CD4-positive, alpha-beta T cell treated with Interleukin-2 at 100 ng/mL for 4 hours (primary cell): ENCODE measurements around the gene TLDC2.
"Not testable (repeated sequence)": the region's sequence is repeated elsewhere in the genome, so short reads cannot be mapped to it uniquely, and the experiment has no call there.

Experiments
- DNase-seq: peaks from one replicate; pipeline ENCODE4 v3.0.0-alpha.2; 2020; ENCODE audit warnings: low spot score

Gene TLDC2

GRCh38 chr20:36875702-36876472 lies at the start of gene TLDC2:
TSS of gene TLDC2 (plus strand) at chr20:36876138. CDS start at chr20:36876175, 37 bp downstream.
- DNase-seq: no peak

DNA sequence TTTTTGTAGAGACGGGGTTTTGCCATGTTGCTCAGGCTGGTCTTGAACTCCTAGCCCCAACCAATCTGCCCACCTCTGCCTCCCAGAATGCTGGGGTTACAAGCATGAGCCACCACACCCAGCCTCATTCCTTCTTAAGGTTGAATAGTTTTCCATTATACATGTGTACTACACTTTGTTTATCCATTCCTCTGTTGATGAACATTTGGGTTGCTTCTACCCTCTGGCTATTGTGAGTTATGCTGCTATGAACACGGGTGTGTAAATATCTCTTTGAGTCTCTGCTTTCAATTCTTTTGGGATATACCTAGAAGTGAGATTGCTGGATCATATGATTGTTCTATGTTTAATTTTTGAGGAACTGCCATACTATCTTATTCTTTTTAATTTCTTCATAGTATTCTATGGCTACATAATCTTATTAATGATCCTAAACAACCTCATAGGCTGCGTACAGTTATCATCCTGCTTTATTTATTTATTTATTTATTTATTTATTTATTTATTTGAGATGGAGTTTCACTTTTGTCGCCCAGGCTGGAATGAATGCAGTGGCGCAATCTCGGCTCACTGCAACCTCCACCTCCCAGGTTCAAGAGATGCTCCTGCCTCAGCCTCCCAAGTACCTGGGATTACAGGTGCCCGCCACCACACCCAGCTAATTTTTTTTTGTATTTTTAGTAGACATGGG lies 49.2 kb upstream of the TLDC2 start:
- no peak for DNase-seq

DNA sequence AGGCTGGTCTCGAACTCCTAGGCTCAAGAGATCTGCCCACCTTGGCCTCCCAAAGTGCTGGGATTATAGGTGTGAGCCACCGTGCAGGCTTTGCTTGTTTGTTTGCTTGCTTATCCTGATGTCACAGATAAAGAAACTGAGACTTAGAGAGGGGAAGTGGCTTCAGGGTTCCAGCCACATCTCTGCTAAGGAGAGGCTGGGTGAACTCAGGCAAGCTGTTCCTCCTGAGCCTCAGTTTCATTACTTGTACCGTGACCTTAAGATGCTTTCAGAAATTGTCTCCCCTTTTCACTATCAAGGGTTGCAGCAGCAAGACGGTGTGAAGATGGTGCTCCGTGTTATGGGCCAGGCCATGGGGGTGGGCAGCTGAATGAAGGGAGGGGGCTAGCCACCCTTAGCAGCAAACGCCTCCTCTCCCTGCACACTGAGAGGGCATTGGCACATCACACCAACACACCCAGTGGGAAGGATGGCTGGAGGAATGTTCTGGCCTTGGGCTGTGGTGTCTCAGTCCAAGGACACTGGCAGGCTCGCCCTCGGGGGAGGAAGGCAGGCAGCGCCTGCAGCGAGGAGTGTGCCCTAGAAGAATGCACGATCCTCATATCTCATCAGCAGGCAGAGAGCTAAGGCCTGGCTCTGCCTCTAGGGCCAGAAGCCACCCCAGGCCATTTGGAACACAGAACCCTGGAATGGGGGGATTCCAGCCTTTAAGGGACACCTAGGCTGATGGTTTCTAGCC lies 48.2 kb upstream of the TLDC2 start:
- DNase-seq: no peak

DNA sequence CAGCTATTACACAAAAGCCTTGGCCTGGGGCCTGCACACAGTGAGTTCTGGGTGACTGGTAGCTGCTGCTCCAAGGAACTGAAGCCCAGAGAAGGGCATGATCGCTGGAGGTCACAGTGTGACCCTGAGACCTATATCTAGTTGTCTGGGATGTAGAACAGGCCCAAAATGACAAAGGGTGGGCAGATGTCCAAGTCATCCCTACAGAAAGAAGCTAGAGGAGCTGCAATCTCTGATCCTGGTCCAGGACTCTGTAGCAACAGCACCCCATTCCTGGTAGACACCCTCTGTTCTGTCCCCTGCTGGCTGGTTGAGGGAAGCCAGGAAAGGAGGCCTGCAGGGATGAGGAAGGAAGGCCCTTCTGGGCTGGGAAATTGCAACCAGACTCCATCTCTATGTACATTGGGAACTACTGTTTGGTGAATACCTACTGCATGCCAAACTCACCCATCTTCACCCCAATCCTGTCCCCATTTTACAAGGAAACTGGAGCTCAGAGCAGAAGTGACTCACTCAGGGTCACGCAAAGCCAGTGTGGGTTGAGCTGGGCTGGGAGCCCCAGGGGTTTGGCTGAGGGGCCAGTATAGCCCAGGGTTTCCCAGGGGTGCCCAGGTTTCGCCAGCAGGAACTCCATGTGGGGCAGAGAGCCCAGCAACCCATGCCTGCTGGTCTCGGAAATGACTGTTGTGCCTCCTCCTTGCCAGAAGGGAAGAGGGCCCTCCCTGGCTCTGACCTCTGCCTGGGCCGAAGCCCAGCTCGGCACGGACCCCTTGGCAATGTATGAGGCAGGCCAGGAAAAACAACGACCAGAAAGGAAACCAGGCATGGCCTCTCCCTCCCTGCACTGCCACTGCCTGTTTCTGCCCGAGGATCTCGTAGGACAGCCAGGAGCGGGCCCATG lies 44.9 kb upstream of the TLDC2 start:
- DNase-seq: no peak

- DNase-seq: no peak
Measured at GRCh38 chr20:36832791-36833190, 43.1 kb upstream of the TLDC2 start.

DNA sequence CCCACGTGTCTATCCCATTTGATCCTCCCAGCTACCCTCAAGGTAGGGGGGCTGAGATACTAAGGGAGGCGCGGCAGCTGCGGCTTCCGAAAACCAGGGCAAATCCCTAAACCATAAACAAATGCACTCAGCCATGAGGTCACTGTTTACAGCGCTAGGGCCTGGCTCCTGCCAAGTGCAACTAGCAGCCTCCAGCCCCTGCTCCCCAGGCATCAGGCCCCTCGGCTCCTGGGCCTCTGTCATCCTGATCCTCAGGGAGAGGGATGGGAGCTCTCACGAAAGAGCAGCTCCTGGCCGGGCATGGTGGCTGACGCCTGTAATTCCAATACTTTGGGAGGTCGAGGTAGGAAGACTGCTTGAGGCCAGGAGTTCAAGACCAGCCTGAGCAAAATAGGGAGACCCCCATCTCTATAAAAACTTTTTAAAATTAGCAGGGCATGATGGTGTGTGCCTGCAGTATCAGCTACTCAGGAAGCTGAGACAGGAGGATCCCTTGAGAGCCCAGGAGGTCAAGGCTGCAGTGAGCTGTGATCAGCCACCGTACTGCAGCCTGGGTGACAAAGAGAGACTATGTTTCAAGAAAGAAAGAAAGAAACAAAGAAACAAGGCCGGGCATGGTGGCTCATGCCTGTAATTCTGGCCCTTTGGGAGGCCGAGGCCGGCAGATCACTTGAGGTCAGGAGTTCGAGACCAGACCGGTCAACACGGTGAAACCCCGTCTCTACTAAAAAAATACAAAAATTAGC lies 42.5 kb upstream of the TLDC2 start:
- no peak for DNase-seq

- DNase-seq: no peak
Measured at GRCh38 chr20:36835025-36835424, 40.9 kb upstream of the TLDC2 start.

DNA sequence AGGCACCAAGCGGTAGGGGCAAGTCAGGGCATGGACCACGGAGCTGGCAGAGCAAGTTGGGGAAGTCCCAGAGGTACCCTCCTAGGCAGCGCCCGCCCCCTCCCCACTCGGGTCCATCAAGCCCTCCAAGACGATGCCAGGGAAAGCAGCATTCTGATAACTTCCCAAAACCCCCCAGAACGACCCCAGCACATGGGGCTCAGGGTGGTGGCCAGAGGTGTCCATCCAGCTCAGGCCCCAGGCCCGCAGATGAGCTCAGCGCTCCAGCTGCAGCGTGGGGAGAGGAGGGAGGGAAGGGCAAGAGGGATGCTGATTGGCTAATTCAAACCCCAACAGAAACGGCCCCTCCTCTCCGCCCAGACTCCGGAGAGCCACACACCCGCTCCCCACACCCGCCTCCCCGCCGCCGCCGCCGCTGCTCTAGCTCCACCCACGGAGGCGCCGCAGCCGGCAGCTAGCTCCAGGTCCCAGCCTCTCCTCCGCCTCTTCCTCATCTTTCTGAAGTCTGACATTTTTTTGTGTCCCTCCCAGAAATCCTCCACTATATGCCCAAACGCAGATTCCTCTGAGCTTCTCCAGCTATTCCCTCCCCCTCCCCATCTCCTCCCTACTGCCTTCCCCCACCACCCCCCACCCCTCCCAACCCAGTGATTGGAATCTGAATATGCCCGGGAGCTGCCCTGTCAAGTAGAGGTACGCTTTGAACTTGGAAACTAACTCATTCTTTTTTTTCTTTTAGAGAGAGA lies 40.3 kb upstream of the TLDC2 start:
- DNase-seq: peak; percentile 84

- DNase-seq: no peak
Measured at GRCh38 chr20:36836591-36837269, 39.2 kb upstream of the TLDC2 start.

DNA sequence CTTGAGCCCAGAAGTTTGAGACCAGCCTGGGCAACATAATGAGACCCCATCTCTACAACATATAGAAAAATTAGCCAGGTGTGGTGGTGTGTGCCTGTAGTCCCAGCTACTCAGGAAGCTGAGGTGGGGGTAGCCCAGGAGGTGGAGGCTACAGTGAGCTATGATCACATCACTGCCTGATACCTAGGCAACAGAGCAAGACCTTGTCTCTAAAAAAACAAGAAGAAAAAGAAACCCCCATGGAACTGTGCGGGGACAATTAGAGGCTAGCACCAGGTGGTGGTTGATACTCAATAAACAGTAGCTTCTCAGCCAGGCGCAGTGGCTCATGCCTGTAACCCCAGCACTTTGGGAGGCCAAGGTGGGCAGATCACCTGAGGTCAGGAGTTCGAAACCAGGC lies 37.6 kb upstream of the TLDC2 start:
- DNase-seq: not testable (repeated sequence)

DNA sequence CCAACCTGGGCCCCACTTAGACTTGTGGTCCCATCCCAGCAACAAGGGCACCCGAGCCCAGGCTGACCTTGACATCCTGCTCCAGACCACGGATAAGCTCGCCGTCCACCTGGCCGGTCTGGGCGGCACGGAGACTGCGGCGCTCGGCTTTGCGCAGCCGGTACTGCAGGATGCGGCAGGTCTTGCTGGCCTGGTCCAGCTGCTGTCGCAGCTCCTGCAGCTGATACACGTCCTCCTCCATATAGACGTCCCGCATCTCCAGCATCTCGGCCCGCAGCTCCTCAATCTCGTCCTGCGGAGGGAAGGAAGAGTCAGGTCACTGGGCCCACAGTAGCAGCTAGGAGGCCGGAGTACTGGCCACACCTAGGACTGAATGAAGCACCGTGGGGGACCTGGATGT lies 36.8 kb upstream of the TLDC2 start:
- no peak for DNase-seq

- not testable (repeated sequence) for DNase-seq
Measured at GRCh38 chr20:36841030-36841429, 34.9 kb upstream of the TLDC2 start.

DNA sequence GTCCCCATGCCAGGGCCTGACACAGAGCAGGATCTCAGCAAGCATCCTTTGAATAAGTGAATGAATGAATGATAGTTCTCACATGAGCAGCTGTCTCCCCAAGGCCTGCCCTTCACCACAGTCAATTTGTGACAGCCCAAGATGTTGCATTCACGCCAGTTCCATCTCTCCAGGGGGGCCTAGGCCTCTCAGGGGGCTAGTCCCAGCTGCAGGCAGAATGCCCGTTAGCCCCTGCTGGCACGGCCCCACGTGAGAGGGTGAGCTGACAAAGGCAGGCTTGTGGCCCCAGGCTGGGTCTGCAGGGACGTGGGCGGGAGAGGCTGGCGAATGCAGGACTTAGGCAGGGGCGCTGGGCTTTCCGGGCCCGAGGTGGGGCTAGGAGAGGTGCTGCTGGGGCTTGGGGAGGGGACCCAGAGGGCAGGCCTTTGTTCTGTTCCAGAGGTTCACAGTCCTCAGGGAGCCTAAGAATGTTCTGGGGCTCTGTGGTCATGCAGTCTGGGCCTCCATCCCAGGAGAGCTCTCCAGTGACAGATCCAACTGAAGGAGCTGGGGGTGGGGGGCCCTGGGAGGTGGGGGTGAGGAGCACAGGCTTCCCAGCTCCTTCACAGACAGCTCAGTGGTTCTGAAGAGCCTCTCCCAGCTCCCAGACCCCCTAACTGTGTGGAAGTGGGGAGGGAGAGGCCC lies 30.5 kb upstream of the TLDC2 start:
- no peak for DNase-seq

DNA sequence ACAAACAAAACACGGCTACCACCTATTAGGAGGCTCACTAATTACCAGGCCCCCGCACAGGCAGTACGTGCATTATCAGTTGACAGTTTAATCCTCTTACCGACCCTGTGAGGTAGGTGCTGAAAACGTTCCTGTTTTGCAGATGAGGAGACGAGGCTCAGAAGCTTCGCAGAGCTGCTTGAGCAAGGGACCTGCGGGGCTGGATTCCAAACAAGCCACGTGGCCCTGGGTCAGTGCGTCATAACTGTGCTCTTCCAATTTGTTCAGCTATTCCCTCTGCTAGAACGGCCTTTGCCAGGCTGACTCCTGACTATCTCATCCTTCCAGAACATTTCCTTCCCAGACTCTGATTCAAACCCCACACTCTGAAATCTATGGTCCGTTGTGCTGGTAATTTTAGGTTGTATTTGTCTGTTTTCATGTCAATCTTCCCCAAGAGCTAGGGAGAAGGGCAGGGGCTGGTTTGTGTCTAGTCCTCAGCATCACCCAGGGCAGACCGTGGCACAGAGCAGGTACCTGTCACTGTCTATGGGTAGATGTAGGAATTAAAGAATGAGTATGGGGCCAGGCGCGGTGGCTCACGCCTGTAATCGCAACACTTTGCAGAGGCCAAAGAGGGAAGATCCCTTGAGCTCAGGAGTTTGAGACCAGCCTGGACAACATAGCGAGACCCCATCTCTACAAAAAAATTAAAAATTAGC lies 28.8 kb upstream of the TLDC2 start:
- no peak for DNase-seq

DNA sequence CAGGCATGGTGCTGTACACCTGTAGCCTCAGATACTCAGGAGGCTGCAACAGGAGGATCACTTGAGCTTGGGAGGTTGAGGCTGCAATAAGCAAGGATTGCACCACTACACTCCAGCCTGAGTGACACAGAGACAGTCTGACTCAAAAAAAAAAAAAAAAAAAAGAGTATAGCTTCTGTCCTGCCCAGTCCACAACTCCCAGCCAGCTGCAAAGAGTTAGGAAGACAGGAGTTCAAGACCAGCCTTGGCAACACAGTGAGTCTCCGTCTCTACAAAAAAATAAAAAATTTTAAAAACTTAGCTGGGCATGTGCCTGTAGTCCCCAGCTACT lies 28.3 kb upstream of the TLDC2 start:
- no peak for DNase-seq

GRCh38 chr20:36848078-36848660 lies 27.8 kb upstream of the TLDC2 start:
- no peak for DNase-seq

DNA sequence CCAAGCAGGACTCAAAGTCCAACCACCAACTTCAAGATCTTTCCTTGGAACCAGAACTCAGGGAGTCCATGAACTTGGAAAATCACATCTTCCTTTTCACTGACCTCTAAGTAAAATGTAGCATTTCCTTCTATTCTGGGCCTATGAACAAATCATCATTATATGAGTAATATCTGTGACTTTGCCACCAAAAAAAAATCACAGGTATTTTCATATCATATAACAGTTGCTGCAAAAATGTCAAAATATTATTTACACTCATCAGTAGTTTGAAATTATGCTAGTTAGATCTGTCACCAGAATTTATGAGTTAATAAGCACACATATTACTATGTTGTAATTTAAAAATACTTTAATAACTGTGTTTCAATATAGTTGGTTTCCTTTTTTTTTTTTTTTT lies 27.3 kb upstream of the TLDC2 start:
- no peak for DNase-seq

- DNase-seq: no peak
Measured at GRCh38 chr20:36849333-36850065, 26.4 kb upstream of the TLDC2 start.
